Measurements from ENCODE around the gene SEMA6A. TPM values are rescaled to one million over a fixed set of nuclear protein-coding genes. Genes with fewer than 3 reads are reported as not detected.
A peak's percentile ranks its signal among the peaks of the same experiment; 100 is the strongest.

The SEMA6A gene
- total and polyA plus RNA-seq, 9 of the 15 experiments (the other 6 are each of a cell fraction or from before 2014, with no cell fraction given) = 0.04 to 0.42 (median 0.18) TPM; not detected in 5

GRCh38 chr5:116577064-116577788 is 2.6 kb upstream of the SEMA6A start:
- Histone ChIP-seq H3K9me1 (ENCODE audit: control insufficient read depth, insufficient read depth, low read length) (no peaks in the 10 kb centered on the region), H3K9ac (ENCODE audit: insufficient read depth in 1 of 2, low read depth in 2 of 2, low read length in 2 of 2) (no peak overlapping the region), H3K4me2 (ENCODE audit: insufficient read depth, low read length) (no peak overlapping the region), H3K4me3 (no peak overlapping the region), H3K9me3 (replicated peaks; ENCODE audit: control insufficient read depth, insufficient read depth, low read depth, low read length) (no peaks in the 10 kb centered on the region), H2AFZ (ENCODE audit: low read depth, low read length) (no peak overlapping the region), H3K36me3 (ENCODE audit: control insufficient read depth, insufficient read depth, low read length) (no peaks in the 10 kb centered on the region), H3K79me2 (ENCODE audit: control insufficient read depth, insufficient read depth, low read length) (no peaks in the 10 kb centered on the region), H4K20me1 (replicated peaks; ENCODE audit: control insufficient read depth, insufficient read depth, low read length) (no peaks in the 10 kb centered on the region), H3K4me1 (replicated peaks in 1 of 2; ENCODE audit: control insufficient read depth in 2 of 2, insufficient read depth in 2 of 2, low read length in 2 of 2) (peaks cover 0 to 14% of the 10 kb centered on the region in 2 experiments; a peak in 2 of 5 replicates), H3K27me3 (ENCODE audit: control insufficient read depth in 2 of 2, insufficient read depth in 2 of 2, low read length in 2 of 2) (peaks cover 0 to 19% of the 10 kb centered on the region in 2 experiments; a peak in 3 of 5 replicates), H3K27ac (ENCODE audit: extremely low read depth, low read depth, low read length) (no peak overlapping the region)
- intact Hi-C loops (cut with micrococcal nuclease) = loop anchor here (5.0 kb wide), 1 partner anchor 370 kb away; no protein-coding TSS in a partner anchor
- FAIRE-seq (no peak), DNase-seq (ENCODE audit: extremely low read depth in 1 of 4, low spot score in 3 of 4) (no peak), ATAC-seq (no peak)
- WGBS (ENCODE audit: insufficient coverage, low coverage, missing lambda C conversion rate) = 3% methylated on average over 12 of the region's 12 CpGs
- ChIA-PET POLR2A (no interaction called here), CTCF (ENCODE audit: low intra/inter-chr PET ratio) (no interaction called here)
- BruUV-seq (replicated peaks) = no TSS peak
- TF ChIP-seq TFE3 (CRISPR knock-in tag; IDR thresholded peaks at IDR 0.05) (peak; percentile 38), EGR1 (conservative IDR thresholded peaks at IDR 0.05) (no peak), CBFB (CRISPR knock-in tag; IDR thresholded peaks at IDR 0.05) (no peak), SRSF7 (optimal IDR thresholded peaks at IDR 0.05; ENCODE audit: low read depth, low read length) (no peak), RNF2 (IDR thresholded peaks at IDR 0.05) (no peak), ATF3 (IDR thresholded peaks at IDR 0.05) (no peak), ATF3 (CRISPR knock-in tag; conservative IDR thresholded peaks at IDR 0.05) (no peak), ZNF354B (CRISPR knock-in tag; IDR thresholded peaks at IDR 0.05) (no peak), HNRNPUL1 (IDR thresholded peaks at IDR 0.05; ENCODE audit: low read length) (no peak)
- in situ Hi-C loops (cut with MboI) = no loop called here

Measured in K562 (cell line).